Right ventricle myocardium superior (tissue), 1 donor: ENCODE results near the gene MFSD11. TPM values are rescaled to one million over a fixed set of nuclear protein-coding genes. Genes with fewer than 3 reads are reported as not detected.
"Not testable (repeated sequence)": the region's sequence is repeated elsewhere in the genome, so short reads cannot be mapped to it uniquely, and the experiment has no call there.

ENCODE experiments used
- ATAC-seq: fragments of 200-7000 bp; cut with Tn5 transposase; one replicate; pipeline ENCODE4 v1.9.1; 2020; ENCODE audit warnings: mild to moderate bottlenecking; ENCODE audit not compliant: poor library complexity
- DNase-seq: peaks from one replicate; pipeline ENCODE4 v3.0.0-alpha.2; 2020
- intact Hi-C: fragments of 100-400 bp; cut with DNase I; formaldehyde crosslinking; loops from one replicate; pipeline ENCODE4 v1.11.2; 2022
- long read RNA-seq: library from polyadenylated mRNA; unstranded; transcript quantifications from one replicate; pipeline ENCODE4 v2.0.0, GENCODE V29; 2021
- total RNA-seq: library from RNA; stranded (reverse); fragmentation: NEBNext Ultra II Directional; extraction: Animal tissue kit (Norgen Biotek cat#: 25700); gene quantifications from one replicate; pipeline ENCODE4 v1.2.1, GENCODE V29; 2021
- donor health status: DM: no; HTN: yes; CAD: no; lungs with severe emphysema.

Gene MFSD11
- total RNA-seq: 23.3 TPM
- long read RNA-seq, transcript MFSD11-211 (13 exons, 3,612 nt): major isoform, 24 of 58 reads
- long read RNA-seq, transcript MFSD11-217 (14 exons, 1,891 nt): minor isoform, 10 of 58 reads
- long read RNA-seq, partial matches to known transcripts: 5 of 58 reads
- long read RNA-seq, other reads (novel, unspliced or antisense): 17 of 58 reads

DNA sequence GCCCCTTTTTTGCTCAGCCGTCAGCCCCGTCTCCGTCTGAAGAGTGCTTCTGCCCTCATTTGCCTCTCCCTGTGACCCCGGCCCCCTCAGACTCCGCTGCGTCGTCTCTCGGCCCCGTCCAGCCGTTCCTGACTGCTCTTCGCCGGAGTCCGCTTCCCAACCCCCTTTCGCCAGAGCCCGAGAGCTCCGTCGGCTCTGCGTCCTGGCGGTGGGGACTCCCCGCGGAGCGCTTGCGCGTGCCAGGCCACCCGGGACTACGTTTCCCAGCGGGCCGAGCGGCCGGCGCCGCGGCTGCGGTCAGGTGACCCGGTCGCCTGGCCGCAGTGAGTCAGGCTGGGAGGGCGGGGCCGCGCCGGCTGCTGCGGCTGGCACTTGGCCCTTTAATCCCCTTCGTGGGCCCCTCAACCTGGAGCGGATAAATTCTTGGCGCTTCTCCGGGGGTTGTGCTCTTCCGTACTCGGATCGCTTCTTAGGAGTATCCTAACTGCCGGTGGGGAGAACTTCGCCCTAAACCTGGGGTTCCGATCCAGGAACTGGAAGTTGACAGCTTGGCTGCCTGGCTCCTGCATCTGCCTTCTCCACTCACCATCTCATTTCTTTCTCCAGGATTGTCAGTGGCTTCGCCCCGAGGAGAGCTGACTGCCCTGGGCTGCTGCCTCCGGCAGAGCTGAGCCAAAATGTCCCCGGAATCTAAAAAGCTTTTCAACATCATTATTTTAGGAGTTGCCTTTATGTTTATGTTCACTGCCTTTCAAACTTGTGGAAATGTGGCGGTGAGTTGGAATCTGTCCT lies at the start of gene MFSD11:
MFSD11 (plus strand) TSS at position 444 of the 792 bp plus-strand sequence; CDS start at position 678, 234 bp downstream.
- DNase-seq (peak; percentile 95), ATAC-seq (peak; percentile 87)
- intact Hi-C loops: no loop called here

DNA sequence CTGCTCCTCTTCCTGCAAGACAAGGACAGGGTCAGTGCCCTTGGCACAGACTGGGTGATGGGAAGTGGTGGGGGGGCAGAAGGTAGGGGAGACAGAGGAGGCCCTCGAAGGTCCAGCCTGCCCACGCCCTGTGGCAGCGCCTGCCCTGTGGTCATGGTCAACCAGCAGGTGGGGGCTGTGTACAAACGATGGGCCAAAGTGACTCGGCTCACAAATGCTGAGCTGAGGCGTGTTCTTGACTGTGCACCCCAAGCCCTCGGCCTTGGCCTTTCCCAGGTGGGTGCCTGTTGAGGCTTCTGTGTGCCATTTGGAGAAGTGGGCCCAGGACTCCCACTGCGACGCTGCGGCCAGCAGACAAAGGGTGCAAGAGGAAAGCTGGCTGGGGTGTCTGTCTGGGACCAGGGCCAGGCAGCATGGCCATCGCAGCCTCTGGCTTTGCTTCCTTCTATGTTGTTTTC lies 49.7 kb upstream of the MFSD11 start:
- DNase-seq: peak; percentile 82

DNA sequence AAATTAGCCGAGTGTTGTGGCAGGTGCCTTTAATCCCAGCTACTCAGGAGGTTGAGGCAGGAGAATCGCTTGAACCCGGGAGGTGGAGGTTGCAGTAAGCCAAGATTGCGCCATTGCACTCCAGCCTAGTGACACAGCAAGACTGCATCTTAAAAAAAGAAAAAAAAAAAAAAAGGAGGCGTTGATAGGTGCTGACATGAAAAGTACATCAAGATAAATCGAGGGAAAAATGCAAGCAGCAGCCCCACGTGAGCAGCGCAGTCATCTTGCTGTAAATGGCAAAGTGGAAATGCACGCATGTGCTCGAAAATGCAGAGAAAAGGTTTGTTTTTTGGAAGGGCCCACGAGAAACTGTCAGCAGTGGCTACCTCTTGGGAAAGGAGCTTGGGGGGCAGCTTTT lies 48.1 kb upstream of the MFSD11 start:
- DNase-seq: no peak
- no peak for ATAC-seq
- intact Hi-C loops: no loop called here

More for the DNA sequence above, 49.7 kb upstream of the MFSD11 start:
- peak; percentile 10 for ATAC-seq
- intact Hi-C loops: no loop called here

DNA sequence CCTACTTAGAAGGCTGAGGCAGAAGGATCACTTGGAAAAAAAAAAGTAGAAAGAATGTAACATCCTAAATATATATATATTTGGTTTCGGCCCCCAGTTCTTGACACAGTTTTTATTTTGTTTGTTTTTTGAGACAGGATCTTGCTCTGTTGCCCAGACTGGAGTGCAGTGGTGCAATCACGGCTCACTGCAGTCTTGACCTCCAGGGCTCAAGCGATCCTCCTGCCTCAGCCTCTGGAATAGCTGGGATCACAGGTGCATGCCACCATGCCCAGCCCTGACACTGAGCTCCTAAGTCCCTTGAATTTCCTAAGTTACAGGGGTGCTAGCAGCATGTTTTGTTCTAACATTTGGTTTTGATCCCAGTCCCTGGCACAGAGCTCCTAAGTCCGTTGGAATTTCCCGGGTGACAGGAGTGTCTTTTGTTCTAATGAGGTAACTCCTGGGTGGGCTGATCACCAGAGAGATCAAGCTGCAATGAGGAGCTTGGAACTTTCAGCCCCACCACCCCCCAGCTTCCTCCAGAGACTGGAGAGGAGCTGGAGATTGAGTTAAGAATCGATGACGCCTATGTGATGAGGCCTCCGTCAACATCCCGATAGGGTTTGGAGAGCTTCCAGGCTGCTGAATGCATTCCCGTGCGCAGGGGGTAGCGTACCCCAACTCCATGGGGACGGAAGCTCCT lies 47.2 kb upstream of the MFSD11 start:
- peak; percentile 18 for DNase-seq
- no peak for ATAC-seq
- intact Hi-C loops: no loop called here

DNA sequence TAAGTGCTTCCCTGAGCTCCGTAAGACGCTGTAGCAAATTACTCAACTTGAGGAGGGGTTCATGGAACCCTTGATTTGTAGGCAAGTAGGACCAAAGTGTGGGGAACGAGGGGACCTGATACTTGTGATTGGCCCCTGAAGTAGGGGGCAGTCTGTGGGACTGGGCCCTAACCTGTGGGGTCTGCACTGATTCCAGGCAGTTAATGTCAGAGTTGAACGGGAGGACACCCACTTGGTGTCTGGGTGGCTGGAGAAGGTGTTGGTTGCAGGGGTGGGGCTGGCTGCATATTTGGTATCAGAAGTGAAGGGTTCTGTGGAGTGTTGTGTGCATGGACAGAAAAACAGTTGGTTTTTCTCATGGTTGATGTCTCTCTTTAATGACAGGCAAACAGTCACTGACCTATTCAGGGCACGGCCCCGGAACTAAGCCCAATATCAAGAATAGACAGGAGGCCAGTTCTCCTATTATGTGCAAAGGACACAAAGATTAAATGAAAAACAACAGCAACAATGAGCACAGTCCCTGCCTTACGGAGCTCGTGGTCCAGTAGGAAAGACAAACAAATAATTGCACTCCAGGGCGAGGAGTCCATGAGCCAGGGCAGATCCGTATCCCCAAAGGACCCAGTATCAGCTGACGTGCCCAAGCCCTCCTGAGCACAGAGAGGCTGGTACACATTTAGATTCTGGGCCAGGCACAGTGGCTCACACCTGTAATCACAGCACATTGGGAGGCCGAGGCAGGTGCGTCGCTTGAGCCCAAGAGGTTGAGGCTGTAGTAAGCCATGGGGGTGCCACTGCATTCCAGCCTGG lies 46.3 kb upstream of the MFSD11 start:
- ATAC-seq: no peak
- intact Hi-C loops: no loop called here
- DNase-seq: peak; percentile 34

DNA sequence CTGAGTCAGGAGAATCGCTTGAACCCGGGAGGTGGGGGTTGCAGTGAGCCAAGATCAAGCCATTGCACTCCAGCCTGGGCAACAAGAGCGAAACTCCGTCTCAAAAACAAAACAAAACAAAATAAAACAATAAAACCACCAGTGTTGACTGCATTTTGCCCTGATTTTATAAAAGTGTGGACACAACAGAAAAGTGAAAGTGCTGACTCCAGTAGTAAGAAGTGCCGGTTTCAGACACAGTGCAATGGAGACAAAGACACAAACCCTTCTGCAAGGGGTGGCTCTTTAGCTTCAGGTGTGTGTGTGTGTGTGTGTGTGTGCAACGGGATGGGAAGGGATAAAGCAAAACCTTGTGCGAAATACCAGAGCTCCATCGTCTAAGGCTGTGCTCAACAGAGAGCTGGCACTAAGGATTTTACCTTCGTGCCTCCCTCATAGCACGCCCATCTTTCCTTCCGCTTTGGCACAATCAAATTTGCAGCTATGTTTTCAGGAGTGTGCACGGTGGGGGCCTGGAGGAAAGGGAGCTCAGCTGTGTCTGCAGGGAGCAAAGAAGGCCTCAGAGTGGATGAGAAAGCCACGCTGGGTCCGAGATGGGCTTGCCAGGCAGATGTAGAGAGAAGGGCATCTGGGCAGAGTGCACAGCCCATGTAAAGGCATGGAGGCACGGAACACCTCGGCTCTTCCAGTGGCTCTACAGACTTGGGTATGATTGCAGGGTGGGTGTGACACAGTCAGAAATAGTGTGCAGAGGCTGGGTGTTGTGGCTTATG lies 42.7 kb upstream of the MFSD11 start:
- DNase-seq (peak; percentile 40), ATAC-seq (no peak)
- intact Hi-C loops: no loop called here

DNA sequence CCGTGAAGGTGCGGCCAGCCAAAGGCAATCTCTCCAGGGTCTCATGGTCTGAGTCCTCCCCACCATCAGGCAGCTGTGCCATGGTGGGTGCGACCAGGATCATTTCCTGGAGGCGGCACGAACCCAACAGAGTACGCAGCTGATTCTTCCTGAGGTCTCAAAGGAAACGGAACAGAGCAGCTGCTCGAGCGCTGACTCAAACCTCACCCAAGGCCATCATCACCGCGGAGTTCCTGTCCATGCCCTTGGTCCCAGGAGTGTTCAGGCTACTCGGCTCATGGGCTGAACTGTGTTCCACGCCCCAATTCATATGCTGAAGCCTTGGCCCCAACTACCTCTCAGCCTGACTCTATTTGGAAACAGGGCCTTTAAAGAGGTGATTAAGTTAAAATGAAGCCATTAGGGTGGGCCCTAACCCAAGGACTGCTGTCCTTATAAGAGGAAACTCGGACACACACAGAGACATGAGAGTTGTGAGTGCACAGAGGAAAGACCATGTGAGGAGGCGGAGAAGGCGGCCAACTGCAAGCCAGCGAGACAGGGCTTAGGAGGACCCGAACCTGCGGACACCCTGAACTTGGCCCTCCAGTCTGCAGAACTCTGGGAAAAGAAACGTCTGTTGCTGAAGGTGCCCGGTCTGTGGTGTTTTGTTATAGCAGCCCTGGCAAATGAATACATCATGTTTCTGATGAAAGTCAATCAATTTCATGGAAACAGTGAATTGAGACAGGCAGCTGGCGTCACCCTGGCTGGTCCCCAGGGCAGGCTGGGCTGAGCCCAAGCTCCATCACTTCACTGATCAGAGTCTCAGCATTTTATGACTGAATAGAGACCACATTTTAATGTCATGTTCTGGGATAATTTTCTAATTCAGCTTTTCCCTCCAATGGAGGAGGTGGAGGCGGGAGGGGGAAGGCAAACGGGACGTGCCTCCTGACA lies 40.9 kb upstream of the MFSD11 start:
- peak; percentile 9 for ATAC-seq

DNA sequence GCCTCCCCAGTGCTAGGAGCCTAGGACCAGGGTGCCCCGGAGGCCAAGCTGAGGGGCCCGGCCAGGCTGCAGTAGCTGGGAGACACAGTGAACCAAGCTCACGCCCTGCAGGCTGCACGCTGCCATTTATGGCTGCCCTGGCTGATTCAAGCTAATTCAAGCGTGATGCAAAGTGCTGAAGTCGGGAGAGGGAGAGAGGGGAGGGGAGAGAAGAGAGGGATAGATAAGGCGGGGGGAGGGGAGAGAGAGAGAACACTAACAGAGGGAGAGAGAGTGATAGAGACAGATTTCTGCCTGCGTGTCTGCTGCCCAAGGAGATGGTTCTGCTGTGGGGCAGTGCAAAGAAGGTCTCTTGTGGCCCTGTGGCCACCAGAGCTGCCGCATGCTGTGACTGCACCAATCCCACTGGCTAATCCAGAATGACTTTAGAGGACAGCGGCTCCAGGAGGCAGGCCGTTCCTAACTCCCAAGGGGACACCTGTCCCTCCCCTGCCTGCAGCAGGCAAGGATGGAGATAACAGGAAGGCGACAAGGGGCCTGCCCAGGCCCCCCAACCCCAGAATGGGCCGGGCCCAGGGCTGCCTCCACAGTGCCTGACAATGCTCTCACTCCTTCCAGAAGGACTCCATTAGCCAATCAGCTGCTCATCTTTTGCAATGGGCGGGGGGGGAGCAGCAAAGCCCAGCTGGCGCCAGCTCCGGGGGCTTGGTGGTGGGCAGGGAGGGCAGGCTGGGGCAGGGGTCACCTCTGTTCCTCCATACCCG lies 40.0 kb upstream of the MFSD11 start:
- DNase-seq: peak; percentile 51
- peak; percentile 21 for ATAC-seq
- intact Hi-C loops: no loop called here

More for the DNA sequence above, 40.9 kb upstream of the MFSD11 start:
- peak; percentile 72 for DNase-seq
- intact Hi-C loops: no loop called here

DNA sequence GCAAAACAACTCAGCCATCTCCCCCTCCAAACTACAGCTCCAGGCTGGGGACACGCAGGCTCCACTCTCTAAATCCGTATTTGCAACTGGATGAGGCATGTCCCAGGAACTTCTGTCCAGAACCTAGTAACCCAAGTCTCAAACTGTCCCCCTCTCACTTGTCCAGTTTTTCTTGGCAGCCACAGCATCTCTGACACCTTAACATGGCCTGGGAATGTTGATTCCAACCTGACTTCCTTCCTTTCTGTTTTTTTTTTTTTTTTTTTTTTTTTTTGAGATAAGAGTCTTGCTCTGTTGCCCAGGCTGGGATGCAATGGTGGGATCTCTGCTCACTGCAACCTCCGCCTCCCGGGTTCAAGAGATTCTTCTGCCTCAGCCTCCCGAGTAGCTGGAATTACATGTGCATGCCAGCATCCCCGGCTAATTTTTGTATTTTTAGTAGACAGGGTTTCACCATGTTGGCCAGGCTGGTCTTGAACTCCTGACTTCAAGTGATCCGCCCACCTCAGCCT lies 39.4 kb upstream of the MFSD11 start:
- ATAC-seq, DNase-seq, intact Hi-C loops: not testable (repeated sequence)

- no peak for DNase-seq
- intact Hi-C loops: no loop called here
- peak; percentile 19 for ATAC-seq
Measured at GRCh38 chr17:76700270-76700616, 37.7 kb upstream of the MFSD11 start.

GRCh38 chr17:76700617-76701470 lies 37.1 kb upstream of the MFSD11 start:
- intact Hi-C loops: no loop called here
- peak; percentile 79 for ATAC-seq
- peak; percentile 79 for DNase-seq

DNA sequence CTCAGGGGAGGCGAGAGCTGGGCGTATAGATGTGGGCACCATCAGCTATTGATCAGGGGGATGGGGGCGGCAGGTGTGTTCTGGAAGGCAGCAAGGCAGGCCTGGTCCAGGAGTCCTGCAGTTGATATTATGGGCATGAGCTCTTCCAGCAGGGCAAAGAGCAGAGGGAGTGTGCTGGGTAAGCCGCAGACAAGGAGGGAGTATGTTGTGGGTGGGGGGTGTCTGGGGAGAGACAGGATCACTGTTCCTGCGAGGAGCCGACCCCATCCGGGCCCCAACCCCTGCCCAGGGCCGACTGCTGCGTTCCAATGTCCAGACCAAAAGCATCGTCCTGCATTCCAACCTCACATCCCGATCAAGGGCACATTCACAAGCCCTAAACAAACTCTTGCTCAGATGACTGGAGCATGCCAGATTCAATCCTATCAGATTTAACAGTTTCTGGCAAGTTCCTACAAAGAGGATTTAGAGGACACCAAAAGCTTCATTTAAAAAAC lies 36.4 kb upstream of the MFSD11 start:
- intact Hi-C loops: no loop called here
- DNase-seq (peak; percentile 33), ATAC-seq (peak; percentile 1)

- no peak for ATAC-seq
- intact Hi-C loops: no loop called here
- DNase-seq: no peak
Measured at GRCh38 chr17:76702076-76702475, 35.8 kb upstream of the MFSD11 start.

DNA sequence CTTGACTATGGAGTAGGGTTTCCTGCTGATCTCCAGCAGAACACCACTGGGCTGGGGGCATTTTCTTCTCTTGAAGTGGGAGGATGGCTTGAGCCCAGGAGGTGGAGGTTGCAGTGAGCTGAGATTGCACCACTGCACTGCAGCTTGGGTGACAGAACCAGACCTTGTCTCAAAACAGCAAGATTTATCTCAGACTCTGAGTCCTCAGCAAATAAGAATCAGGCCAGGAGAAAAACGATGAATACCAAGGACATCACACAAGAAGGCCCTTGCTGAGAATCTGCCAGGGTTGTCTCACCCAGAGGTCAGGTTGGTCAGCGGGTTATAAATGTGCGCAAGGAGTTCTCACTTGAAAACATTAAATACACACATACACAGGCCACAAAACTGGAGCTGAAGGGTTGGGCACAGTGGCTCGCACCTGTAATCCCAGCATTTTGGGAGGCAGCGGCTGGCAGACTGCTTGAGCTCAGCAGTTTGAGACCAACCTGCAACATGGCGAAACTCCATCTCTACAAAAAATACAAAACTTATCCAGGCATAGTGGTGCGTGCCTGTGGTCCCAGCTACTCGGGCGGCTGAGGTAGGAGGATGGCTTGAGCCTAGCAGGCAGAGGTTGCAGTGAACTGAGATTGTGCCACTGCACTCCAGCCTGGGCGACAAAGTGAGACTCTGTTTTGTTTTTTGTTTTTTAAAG lies 34.8 kb upstream of the MFSD11 start:
- intact Hi-C loops: no loop called here
- no peak for ATAC-seq
- DNase-seq: peak; percentile 30

DNA sequence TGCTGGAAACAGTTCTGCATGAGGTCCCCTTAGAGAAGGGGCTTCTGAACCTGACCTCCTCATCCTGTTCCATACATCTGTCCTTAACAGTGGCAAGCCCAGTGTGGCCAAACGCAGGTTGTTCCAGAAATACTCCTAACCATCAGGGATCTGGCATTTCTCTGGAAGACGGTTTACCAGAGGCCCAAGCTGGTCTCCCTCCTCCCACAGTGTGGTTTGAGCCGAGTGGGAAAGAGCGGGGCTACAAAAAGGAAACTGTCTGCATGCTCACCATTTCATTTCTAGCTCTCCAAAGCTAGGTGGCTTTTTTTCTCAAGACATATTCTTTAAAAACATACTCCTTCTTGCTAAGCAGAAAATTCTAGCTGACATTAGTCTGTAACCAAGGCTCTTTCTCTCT lies 33.1 kb upstream of the MFSD11 start:
- DNase-seq (no peak), ATAC-seq (no peak)
- intact Hi-C loops: no loop called here
